ENCODE results near the gene CADM4. TPM values are rescaled to one million over a fixed set of nuclear protein-coding genes. Genes with fewer than 3 reads are reported as not detected.

Gene CADM4
- total RNA-seq (2021) (28.7 and 35.2 TPM in 2 replicates), Bru-seq, nascent RNA (percentile 56 among the genes with signal in this experiment), BruChase-seq, experiment 1, labeled RNA remaining after a 2-hour chase (percentile 57 among the genes with signal in this experiment), BruChase-seq, experiment 2, labeled RNA remaining after a 6-hour chase (percentile 66 among the genes with signal in this experiment)
- long read RNA-seq, partial matches to known transcripts: 1 of 7 reads
- long read RNA-seq, other reads (novel, unspliced or antisense): 4 of 7 reads

GRCh38 chr19:43639519-43640423 is at the start of gene CADM4:
Gene CADM4, minus strand, starts transcription at chr19:43639850. Its CDS starts 60 bp downstream, at chr19:43639790.
- BruUV-seq (replicated peaks): no TSS peak
- POLR2A ChIA-PET (ENCODE audit: low non-redundant PET): no interaction called here
- H3K4me3 ChIP-seq (ENCODE audit: low read depth, low read length, poor library complexity, severe bottlenecking): peak within 1 kb of the TSS; percentile 67

GRCh38 chr19:43688059-43688701 is 48.5 kb upstream of the CADM4 start:
- POLR2A ChIA-PET (ENCODE audit: low non-redundant PET): interaction anchor here (0.6 kb wide), 2 partner anchors 17 to 20 kb away, joined by 3 to 5 read pairs; no protein-coding TSS in a partner anchor
- intact Hi-C loops (cut with micrococcal nuclease; ENCODE audit: unreplicated experiment): no loop called here
- CTCF ChIA-PET: no interaction called here
- DNase-seq (ENCODE audit: low spot score): no peak
- TF ChIP-seq EZH2 (IDR thresholded peaks at IDR 0.05; ENCODE audit: borderline replicate concordance, low read depth, low read length, poor library complexity, severe bottlenecking): no peak
- no peak for TF ChIP-seq CTCF (conservative IDR thresholded peaks at IDR 0.05; ENCODE audit: low read depth, low read length)
- Histone ChIP-seq H3K36me3 (ENCODE audit: insufficient read depth, low read length, poor library complexity, severe bottlenecking) (no peaks in the 10 kb centered on the region), H3K4me3 (ENCODE audit: low read depth, low read length, poor library complexity, severe bottlenecking) (no peak overlapping the region), H3K27ac (ENCODE audit: low read depth, low read length, poor library complexity, severe bottlenecking) (no peak overlapping the region), H3K4me1 (ENCODE audit: insufficient read depth, low read length, poor library complexity, severe bottlenecking) (no peaks in the 10 kb centered on the region), H3K27me3 (replicated peaks; ENCODE audit: insufficient read depth, low read depth, low read length, poor library complexity) (no peaks in the 10 kb centered on the region), H3K9me3 (ENCODE audit: low read depth, low read length, poor library complexity, severe bottlenecking) (peaks cover 15% of the 10 kb centered on the region)
- BruUV-seq (replicated peaks): no TSS peak

More at GRCh38 chr19:43639519-43640423, at the start of gene CADM4:
- peaks cover 26% of the 10 kb centered on the region for H3K4me1 ChIP-seq (ENCODE audit: insufficient read depth, low read length, poor library complexity, severe bottlenecking)
- CTCF ChIA-PET: no interaction called here
- intact Hi-C loops (cut with micrococcal nuclease; ENCODE audit: unreplicated experiment): no loop called here
- H3K27me3 ChIP-seq (replicated peaks; ENCODE audit: insufficient read depth, low read depth, low read length, poor library complexity): no peaks in the 10 kb centered on the region
- H3K9me3 ChIP-seq (ENCODE audit: low read depth, low read length, poor library complexity, severe bottlenecking): no peaks in the 10 kb centered on the region
- DNase-seq (ENCODE audit: low spot score): peak; percentile 42
- no peak within 1 kb of the TSS for H3K27ac ChIP-seq (ENCODE audit: low read depth, low read length, poor library complexity, severe bottlenecking)
- H3K36me3 ChIP-seq (ENCODE audit: insufficient read depth, low read length, poor library complexity, severe bottlenecking): no peaks in the 10 kb centered on the region
- TF ChIP-seq EZH2 (IDR thresholded peaks at IDR 0.05; ENCODE audit: borderline replicate concordance, low read depth, low read length, poor library complexity, severe bottlenecking): no peak
- no peak for TF ChIP-seq CTCF (conservative IDR thresholded peaks at IDR 0.05; ENCODE audit: low read depth, low read length)

GRCh38 chr19:43687660-43687997 is 48.0 kb upstream of the CADM4 start:
- ChIA-PET CTCF (interaction anchor here (0.7 to 1.1 kb wide), 2 partner anchors 17 to 263 kb away, joined by 4 to 8 read pairs; partner anchors contain the start of gene ZNF221), POLR2A (ENCODE audit: low non-redundant PET) (interaction anchor here (0.6 kb wide), 1 partner anchor 17 kb away, joined by 5 read pairs; no protein-coding TSS in a partner anchor)
- Histone ChIP-seq H3K4me3 (ENCODE audit: low read depth, low read length, poor library complexity, severe bottlenecking) (no peak overlapping the region), H3K27ac (ENCODE audit: low read depth, low read length, poor library complexity, severe bottlenecking) (no peak overlapping the region), H3K9me3 (ENCODE audit: low read depth, low read length, poor library complexity, severe bottlenecking) (peaks cover 15% of the 10 kb centered on the region), H3K27me3 (replicated peaks; ENCODE audit: insufficient read depth, low read depth, low read length, poor library complexity) (no peaks in the 10 kb centered on the region), H3K4me1 (ENCODE audit: insufficient read depth, low read length, poor library complexity, severe bottlenecking) (no peaks in the 10 kb centered on the region), H3K36me3 (ENCODE audit: insufficient read depth, low read length, poor library complexity, severe bottlenecking) (no peaks in the 10 kb centered on the region)
- intact Hi-C loops (cut with micrococcal nuclease; ENCODE audit: unreplicated experiment): no loop called here
- BruUV-seq (replicated peaks): no TSS peak
- no peak for DNase-seq (ENCODE audit: low spot score)
- TF ChIP-seq CTCF (conservative IDR thresholded peaks at IDR 0.05; ENCODE audit: low read depth, low read length) (no peak), EZH2 (IDR thresholded peaks at IDR 0.05; ENCODE audit: borderline replicate concordance, low read depth, low read length, poor library complexity, severe bottlenecking) (no peak)
